CD4-positive, alpha-beta T cell treated with Interleukin-1 beta for 1 hour (primary cell): ENCODE measurements around the gene MPDZ.

Experiments used
- DNase-seq, 2 donors: peaks; one replicate each; pipeline ENCODE4 v3.0.0-alpha.2; 2020 to 2022

Gene MPDZ

DNA sequence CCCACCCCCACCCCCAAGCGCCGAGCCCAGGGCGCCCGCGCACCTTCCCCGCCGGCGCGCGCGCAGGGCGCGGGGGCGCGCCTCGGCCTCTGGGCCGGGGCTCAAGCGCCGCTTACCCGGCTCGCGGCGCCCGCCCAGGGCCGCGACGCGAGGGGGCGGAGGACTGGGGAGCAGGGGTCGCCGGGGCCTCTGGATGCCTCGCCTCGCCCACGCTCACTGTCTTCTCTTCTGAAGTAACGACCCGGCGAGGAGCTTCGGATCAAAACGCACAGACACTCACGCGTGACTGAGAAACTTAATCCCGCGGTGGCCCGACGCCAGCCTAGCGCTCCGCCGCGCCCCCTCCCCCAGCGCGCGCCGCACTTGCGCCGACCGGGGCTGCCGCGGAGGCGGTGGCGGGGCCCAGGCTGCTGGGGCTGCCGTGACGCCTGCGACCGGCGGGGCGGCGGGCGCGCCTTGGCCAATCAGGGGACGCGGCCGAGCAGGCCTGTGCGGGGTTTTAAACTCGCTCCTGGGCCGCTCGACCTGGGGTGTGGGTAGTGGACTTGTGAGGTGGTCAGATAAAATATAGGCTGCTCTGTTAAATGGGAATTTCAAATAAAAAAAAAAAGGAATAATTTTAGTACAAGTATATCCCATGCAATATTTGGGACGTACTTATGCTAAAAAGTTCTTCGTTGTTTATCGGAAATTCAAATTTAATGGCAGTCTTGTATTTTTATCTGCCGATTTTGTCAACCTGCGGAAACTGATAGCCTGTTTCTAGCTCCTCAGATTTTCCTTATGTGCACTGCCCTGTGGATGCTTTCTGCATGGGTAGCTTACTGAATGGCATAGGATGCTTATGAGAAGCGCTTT, at the start of gene MPDZ:
MPDZ (minus strand) TSS at position 409 of the 858 bp plus-strand sequence. CDS start 29,377 bp downstream, outside the sequence.
- DNase-seq, result no peak

GRCh38 chr9:13324988-13325387, 45.5 kb upstream of the MPDZ start:
- DNase-seq, result no peak

DNA sequence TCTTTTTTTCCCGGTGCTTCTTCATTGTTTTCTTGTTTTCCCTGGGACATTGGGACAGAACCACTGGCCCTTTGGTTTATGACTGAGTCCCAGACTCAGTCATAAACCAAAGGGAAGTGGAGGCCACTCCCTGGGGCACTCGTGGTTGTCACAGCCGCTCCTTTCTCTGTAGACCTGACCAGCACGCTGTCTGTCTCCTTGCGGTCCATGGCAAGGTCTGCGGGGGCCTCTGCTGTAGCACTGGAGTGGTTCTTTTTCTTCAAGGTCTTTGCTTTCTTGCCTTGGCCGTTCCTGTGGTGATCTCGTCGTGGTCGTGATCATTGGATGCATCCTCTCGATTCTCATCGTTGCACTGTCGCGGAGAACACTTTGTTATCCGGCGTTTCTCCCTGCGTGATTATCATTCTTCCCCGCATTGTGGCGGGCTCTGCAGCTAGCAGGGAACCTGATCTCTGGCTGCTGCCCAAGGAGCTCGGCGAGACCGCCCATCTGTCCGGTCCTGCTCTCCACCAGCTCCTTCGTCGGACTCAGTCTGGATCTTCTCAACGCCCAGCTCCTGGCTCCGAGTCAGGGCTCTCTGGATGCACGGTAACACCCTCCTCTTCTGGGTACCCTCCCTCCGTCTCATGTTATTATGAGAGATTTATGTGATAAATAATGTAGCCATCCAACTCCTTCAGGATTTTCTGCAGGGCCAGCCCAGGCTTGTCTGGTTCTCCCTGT, 43.5 kb upstream of the MPDZ start:
- no peak for DNase-seq

- DNase-seq, result no peak
These were observed 38.5 kb upstream of the MPDZ start for GRCh38 chr9:13318027-13318426.

DNA sequence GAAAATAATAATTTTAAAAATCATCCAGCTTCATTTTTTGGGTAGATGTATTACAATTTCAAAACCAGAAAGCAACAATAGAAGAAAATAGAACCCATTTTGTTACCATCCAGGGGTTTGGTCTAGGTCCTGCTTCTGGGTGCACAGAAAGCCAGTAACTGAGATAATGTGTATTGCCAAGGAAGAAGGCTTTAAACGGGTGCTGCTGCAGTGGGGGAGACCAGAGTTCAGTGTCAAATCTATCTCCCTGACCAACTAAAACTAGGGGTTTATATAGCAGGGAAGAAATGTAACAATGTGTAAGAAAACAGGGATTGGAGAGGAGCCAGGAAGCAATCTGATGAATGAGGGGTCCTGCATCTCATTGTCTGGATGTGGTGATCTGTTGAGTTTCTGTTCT, 17.5 kb upstream of the MPDZ start:
- DNase-seq, result no peak

DNA sequence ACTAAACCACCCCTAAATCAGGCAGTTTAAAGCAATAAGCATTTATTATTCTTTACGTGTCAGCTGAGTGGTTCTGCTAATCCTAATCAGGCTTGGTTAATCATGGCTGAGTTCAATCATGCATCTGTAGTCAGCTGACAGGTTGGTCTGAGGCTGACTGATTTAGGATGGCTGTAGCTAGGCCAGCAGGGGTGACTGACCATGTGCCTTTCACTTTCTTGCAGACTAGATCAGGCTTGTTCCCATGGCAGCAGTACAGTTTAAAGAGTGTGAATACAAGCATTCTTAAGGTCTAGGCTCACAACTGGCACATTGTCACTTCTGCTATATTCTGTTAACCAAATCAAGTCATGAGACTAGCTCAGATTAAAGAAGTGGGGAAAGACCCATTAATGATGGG, 16.1 kb upstream of the MPDZ start:
- DNase-seq, result no peak

- no peak for DNase-seq
These were observed 13.3 kb upstream of the MPDZ start for GRCh38 chr9:13292782-13293181.

DNA sequence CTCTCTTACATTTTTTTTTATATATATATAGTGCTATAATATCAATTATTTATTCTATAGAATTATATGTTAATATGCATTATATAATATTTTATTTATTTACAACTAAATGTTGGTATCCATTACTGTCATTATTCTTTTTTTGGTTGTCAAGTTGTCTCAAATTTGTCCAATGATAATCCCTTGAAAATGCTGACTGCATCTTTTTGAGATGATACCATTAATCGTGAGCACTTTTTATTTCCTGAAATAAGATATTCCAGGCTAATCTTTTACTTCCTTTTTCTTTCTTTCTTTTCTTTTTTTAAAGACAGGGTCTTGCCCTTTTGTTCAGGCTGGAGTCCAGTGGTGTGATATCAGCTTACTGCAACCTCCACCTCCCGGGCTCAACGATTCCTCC, 12.7 kb upstream of the MPDZ start:
- DNase-seq, result no peak

DNA sequence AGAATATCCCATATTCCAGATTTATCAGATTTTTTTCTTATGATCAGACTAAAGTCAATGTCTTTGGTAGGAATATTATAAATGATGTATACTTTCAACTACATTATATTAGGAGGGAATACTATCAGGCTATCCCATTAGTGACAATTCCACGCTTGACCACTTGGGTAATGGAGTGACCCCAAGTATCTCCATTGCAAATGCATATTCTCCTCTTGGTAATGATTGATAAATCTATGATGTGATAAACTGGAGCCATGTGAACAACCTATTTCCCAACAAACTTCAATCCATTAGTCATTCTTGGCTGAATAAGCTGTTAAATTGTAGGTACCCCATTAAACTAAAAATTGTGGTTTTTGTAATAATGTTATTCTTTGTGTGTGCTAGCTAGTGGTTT, 12.2 kb upstream of the MPDZ start:
- no peak for DNase-seq

GRCh38 chr9:13284011-13284410, 4.5 kb upstream of the MPDZ start:
- no peak for DNase-seq

- DNase-seq, result no peak
These were observed 3.5 kb upstream of the MPDZ start for GRCh38 chr9:13282998-13283397.

DNA sequence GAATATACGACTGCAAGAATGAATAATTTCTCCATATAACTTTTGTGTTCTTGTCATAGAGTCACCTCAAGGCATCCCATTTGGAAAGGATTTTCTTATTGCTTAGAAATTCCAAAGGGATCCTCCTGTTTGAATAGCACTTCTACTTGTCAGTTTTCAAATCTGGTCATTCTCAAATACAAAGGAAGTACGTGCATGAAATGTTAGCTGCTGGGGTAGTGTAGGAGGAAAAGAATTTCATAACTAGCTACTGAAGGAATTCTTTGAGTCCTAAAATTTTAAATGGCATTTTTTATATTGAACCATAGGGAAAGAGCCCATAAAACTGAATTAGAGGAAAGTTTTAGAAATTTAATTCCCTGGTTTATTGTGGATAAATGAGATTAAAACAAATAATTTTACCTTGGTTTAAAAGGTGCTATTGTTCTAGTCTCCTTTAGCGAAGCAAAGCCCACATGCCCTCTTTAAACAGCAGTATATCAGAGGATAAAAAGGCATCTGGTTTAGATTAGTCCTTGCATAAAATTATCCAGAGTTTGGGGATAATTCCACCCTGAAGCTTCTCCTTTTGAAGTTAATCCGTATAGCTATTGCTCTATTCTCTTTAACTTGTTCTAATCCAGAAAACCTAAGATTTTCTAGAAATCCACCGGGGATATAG, 2.0 kb upstream of the MPDZ start:
- DNase-seq, result no peak

- no peak for DNase-seq
These were observed 885 bp downstream of the MPDZ start for GRCh38 chr9:13278368-13279246.

GRCh38 chr9:13278023-13278367, 1.5 kb downstream of the MPDZ start:
- no peak for DNase-seq

DNA sequence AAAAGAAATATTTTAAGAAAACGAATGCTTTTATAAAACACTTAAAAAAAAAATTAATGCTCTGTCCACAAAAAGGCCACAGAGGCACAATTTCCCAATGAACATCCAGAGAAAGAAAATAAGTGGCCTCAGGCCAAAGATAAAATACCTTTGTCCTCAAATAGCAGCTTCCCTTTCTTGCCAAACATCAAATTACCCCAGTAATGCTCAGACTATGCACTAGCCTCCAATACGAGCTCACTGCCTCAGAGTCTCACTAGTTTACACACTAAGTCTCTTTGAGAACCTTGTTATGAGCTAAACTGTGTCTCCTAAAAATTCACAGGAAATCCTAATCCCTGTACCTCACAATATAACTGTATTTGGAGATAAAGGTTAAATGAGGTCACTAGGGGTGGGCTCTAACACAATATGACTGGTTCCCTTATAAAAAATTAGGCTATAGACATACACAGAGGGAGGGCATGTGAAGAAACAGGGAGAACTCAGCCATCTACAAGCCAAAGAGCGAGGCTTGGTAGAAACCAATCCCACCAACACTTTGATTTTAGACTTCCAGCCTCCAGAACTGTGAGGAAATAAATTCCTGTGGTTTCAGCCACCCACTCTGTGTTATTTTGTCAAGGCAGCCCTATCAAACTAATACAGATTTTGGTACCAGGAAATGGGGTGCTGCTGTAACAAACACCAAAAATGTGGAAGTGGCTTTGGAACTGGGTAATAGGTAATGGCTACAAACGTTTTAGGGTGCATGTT, 4.4 kb downstream of the MPDZ start:
- DNase-seq, result no peak

- no peak for DNase-seq
These were observed 8.8 kb downstream of the MPDZ start for GRCh38 chr9:13270734-13271133.

- DNase-seq, result no peak
These were observed 9.7 kb downstream of the MPDZ start for GRCh38 chr9:13269589-13270452.

GRCh38 chr9:13268469-13268868, 11.0 kb downstream of the MPDZ start:
- DNase-seq, result no peak

- no peak for DNase-seq
These were observed 11.7 kb downstream of the MPDZ start for GRCh38 chr9:13267743-13268142.

GRCh38 chr9:13266167-13266566, 13.3 kb downstream of the MPDZ start:
- no peak for DNase-seq

- no peak for DNase-seq
These were observed 14.7 kb downstream of the MPDZ start for GRCh38 chr9:13264788-13265187.
